GM12801 (cell line): ENCODE data around the gene TSPO.

ENCODE experiments used
- CTCF ChIP-seq: IDR thresholded peaks from one replicate; pipeline ENCODE4 v1.5.1; 2011; ENCODE audit warnings: control low read depth; ENCODE audit not compliant: insufficient read length; ENCODE audit errors: extremely low read depth

TSPO gene

GRCh38 chr22:43187171-43188099 is 36.1 kb downstream of the TSPO start:
- TF ChIP-seq CTCF, result no peak

GRCh38 chr22:43188829-43189545 is 37.6 kb downstream of the TSPO start:
- TF ChIP-seq CTCF, result no peak

GRCh38 chr22:43191831-43192230 is 40.5 kb downstream of the TSPO start:
- no peak for TF ChIP-seq CTCF

DNA sequence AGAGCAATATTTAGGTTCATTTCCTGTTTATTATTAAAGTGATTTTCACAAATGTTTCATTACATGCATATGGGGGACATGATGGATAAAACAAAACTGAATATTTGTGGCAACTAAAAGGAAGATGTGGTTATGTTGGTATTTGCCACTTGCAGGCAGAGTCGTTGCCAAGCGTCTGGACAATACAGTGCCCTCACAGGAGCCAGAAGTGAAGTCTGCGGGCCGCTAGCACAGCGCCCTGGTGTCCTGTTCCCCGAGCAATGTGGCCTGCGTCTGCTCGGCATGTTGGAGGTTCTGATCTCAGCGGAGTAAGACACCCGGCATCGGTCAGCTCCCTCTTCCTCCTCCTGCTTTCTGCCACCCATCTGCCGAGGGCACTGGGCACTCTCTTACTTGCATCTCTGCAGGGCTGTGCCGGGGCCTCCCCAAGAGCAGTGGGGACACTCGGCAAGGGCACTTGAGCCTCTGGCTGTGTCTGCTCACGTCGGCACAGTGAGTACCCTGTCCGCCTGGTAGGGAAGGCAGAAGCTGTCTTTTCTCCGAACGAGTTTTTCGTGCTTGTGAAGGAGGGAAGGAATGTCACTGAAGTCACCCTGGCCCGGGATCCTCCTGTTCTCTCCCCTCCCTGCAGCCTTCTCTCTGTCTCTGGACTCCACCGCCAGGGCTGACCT is 46.0 kb downstream of the TSPO start:
- no peak for TF ChIP-seq CTCF

GRCh38 chr22:43198126-43198525 is 46.8 kb downstream of the TSPO start:
- TF ChIP-seq CTCF, result no peak

DNA sequence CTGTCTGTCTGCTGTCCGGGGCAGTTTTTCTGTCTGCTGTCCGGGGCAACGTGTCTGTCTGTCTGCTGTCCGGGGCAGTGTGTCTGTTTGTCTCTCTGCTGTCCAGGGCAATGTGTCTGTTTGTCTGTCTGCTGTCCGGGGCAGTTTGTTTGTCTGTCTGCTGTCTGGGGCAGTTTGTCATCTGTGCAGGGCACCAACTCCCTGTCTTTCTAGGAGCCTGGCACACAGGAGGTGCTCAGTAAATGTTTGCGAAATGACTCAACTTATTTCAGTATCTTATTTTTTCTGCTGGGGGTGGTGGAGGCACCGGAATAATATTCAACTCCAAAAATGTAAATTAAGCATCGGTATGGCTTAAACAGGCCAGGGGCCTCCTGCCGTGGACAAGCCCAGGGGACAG is 47.6 kb downstream of the TSPO start:
- no peak for TF ChIP-seq CTCF

GRCh38 chr22:43199541-43199940 is 48.2 kb downstream of the TSPO start:
- no peak for TF ChIP-seq CTCF
